ENCODE results near the gene APBB1IP.

APBB1IP gene

GRCh38 chr10:26508016-26508415, 69.9 kb downstream of the APBB1IP start:
- no peak for DNase-seq (ENCODE audit: low read depth)

GRCh38 chr10:26509307-26509706, 71.2 kb downstream of the APBB1IP start:
- no peak for DNase-seq (ENCODE audit: low read depth)

DNA sequence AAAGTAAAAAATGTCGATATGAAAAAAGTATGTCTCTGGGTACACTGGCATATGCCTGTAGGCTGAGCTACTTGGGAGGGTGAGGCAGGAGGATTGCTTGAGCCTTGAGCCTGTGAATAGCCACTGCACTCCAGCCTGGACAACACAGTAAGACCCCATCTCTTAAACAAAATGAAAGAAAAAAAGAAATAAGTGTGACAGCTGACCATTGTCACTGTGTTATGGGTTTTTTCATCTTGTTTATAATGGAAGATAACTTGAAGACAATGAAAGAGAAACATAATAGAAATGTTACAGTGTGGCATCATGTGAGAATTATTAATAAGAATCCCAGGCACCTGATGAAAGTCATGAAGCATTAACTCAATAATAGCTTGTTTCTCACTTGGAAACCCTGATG, 75.0 kb downstream of the APBB1IP start:
- DNase-seq (ENCODE audit: low read depth), result no peak

- DNase-seq (ENCODE audit: low read depth), result no peak
Measured at GRCh38 chr10:26516540-26517101, 78.5 kb downstream of the APBB1IP start.

- no peak for DNase-seq (ENCODE audit: low read depth)
Measured at GRCh38 chr10:26517141-26517867, 79.2 kb downstream of the APBB1IP start.

GRCh38 chr10:26519803-26520202, 81.7 kb downstream of the APBB1IP start:
- DNase-seq (ENCODE audit: low read depth), result no peak

- no peak for DNase-seq (ENCODE audit: low read depth)
Measured at GRCh38 chr10:26520575-26520974, 82.4 kb downstream of the APBB1IP start.

- no peak for DNase-seq (ENCODE audit: low read depth)
Measured at GRCh38 chr10:26524161-26524896, 86.2 kb downstream of the APBB1IP start.

DNA sequence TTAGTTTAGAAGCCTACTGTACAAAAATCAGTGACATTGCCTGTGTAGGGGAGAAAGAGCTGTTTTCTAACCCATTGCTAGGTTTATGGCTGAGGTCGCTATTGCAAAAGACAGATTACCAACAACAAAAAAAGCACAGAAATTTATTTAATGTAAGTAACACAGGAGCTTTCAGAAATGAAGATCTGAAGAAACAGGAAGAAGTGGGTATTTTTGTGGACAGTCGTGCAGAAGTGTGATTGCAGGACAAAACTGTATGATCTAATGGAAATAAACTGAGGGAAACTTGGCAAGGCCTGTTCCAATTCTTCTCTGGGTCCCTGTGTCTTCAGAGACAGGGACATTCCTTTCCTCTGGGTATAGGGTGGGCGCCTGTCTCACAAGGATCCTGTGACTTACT, 87.4 kb downstream of the APBB1IP start:
- DNase-seq (ENCODE audit: low read depth), result no peak

DNA sequence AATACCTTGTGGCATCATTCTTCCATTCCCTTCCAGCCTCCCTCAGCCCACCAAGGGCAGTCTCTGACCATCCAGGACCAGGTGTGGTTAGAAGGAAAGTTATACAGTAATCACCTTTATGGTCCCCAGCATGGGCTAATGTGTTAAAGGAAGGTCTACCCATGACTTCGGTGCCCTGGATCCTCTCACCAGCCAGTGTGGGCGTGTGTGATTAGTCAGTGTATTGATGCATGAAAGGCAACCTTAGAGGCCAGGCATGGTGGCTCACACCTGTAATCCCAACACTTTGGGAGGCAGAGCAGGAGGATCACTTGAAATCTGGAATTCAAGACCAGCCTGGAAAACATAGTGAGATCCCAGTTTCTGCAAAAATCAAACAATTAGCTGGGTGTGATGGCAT, 88.9 kb downstream of the APBB1IP start:
- no peak for DNase-seq (ENCODE audit: low read depth)

GRCh38 chr10:26528048-26528447, 89.9 kb downstream of the APBB1IP start:
- no peak for DNase-seq (ENCODE audit: low read depth)

DNA sequence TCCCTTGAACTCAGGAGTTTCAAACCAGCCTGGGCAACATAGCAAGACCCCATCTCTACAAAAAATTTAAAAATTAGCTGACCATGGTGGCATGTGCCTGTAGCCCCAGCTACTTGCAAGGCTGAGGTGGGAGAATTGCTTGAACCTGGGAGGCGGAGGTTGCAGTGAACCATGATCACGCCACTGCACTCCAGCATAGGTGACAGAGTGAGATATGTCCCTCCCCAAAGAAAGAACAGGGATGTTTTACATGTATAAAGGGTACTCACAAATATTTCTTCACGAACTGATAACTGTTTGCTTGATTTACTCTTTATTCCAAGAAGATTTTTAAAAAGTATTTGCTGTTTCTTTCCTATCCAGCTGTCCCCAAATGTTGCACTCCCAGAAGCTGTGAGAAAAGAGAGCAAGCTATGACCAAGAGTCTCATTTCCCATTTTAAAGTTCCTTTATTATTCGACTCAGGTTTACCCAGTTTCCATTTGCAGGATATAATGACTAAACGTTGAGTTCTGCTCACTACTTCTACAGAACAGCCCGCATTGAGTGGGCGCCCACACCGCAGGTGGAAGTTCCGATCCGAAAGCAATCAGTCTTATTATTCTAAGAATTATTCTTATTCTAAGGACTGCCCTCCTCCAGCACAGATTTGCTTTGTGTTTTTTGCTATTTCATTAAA, 90.7 kb downstream of the APBB1IP start:
- no peak for DNase-seq (ENCODE audit: low read depth)

- no peak for DNase-seq (ENCODE audit: low read depth)
Measured at GRCh38 chr10:26534384-26534783, 96.2 kb downstream of the APBB1IP start.

DNA sequence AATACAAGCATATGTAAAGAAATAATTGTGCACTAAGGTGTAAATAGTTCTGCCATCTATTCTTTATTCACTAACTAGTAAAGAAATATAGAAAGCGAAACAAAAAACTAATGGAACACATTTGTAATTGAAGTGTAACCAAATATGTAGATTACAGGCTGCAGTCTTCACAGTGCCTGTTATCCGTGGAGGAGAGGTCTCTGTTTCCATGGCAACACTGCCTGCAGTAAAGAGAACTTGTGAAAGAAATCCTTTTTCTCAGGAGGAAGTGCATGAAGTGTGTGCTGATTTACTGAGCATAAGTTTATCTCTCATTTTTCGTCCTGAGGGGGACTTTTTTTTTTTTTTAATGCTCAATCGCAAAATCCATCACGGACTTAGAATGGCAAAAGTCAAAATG, 102.5 kb downstream of the APBB1IP start:
- DNase-seq (ENCODE audit: low read depth), result no peak

DNA sequence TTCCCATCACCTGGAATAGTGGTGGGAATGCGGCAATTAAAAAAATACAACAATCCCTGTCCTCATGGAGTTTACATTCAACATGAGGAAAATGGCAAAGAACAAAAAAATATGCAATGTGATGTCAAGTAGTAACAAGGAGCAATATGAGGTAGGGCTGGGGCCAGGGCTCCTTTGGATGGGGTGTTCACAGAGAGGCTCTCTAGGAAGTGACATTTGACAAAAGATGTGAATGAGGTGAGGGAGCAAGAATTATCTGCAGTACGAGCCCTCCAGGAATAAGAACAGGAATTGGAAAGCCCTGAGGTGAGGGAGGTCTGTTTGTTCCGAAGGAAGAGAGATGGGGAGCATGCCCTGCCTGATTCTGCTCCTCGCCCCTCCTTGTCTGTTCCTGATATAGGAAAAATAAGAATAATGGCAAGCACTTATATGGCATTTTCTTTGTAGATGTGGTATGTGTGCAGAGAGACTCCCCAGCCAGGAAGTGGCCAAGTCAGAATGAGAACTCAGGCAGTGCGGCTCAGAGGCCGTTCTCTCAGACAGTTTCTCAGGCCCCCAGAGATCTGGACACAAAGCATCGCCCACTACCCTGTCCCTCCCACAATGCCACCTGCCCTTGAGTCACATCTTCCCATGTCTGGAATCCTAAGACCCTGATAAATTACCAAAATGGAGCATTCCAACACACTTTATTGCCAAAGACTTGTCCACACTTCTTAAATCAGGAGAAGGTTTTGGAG, 105.6 kb downstream of the APBB1IP start:
- DNase-seq (ENCODE audit: low read depth), result no peak

- no peak for DNase-seq (ENCODE audit: low read depth)
Measured at GRCh38 chr10:26544932-26545331, 106.8 kb downstream of the APBB1IP start.

DNA sequence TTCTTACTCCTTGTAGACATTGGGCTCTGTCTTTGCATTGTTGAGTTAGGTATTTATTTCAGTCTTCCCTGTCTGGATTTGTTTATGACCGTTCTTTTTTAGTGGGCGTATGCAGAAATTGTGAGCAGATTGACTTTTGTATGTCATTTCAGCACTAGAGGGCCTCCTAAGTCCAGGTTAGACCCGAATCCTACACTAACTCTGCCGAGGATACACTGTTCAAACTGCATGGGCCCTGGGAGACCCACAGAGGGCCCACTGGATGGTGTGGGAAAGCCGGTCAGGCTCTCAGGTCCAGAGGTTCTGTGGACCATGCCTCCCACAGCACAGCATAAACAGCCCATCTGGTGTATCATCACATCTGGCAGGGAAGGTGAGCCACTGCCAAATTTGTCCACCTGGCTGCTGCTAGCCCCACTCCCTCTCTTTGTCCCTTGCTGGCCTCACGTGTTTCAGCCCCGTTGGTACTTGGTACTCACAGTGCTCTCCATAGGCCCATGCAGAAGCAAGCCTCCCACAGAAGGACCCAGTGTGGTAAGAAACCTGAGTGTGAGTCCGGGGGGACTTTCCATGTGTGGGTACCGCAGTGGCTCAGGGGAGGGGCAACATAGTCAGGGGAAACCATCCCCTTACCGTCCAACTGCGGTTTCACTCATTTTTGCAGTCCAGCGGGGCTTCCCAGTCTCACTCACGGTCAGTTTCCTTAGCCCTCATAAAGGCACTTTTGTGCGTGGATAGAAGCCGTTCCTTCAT, 112.8 kb downstream of the APBB1IP start:
- DNase-seq (ENCODE audit: low read depth), result no peak

- no peak for DNase-seq (ENCODE audit: low read depth)
Measured at GRCh38 chr10:26554246-26554645, 116.1 kb downstream of the APBB1IP start.

DNA sequence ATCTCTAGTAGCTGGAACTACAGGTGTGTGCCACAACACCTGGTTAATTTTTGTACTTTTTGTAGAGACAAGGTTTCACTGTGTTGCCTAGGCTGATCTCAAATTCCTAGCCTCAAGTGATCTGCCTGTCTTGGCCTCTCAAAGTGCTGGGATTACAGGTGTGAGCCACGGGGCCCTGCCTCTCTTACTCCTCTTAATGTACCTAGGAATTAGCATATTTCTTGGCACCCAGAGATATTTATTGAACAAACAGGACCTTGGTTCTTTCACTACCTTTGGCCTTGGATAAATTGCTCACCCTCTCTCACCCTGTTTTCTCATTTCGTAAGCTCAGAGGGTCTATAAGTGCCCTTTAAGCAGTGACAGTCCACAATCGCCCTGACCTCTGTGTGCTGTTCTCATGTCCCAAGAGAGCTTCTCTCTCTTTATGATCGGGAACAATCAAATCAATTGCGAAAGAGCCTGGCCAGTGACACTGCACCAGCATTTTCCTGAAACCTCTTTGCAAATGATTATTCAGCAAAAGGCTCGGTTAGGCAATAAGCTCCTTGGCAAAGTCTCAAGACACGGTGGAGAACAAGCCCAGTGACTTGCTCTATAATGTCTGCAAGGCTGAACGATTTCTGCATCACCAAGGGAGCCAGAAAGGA, 117.7 kb downstream of the APBB1IP start:
- DNase-seq (ENCODE audit: low read depth), result peak; percentile 72

- peak; percentile 49 for DNase-seq (ENCODE audit: low read depth)
Measured at GRCh38 chr10:26556748-26557640, 118.9 kb downstream of the APBB1IP start.
